SK-N-SH treated with all-trans-retinoic acid at 6 μM for 48 hours (cell line): Measurements from ENCODE around the gene UTS2B.

ENCODE experiments used
- ATAC-seq: fragments of 200-7000 bp; cut with Tn5 transposase; 3 replicates; pipeline ENCODE4 v1.9.1; 2020; ENCODE audit warnings: mild to moderate bottlenecking, moderate library complexity
- ARNTL ChIP-seq: fragments of 450-650 bp; formaldehyde crosslinking; IDR thresholded peaks from 2 replicates; pipeline ENCODE4 v1.5.0; 2020; ENCODE audit warnings: low read depth, mild to moderate bottlenecking, moderate library complexity, borderline replicate concordance
- BACH2 ChIP-seq: fragments of 250-450 bp; sonication (Bioruptor Pico); IDR thresholded peaks from 2 replicates; pipeline ENCODE4 v1.9.0; 2021; ENCODE audit warnings: mild to moderate bottlenecking, borderline replicate concordance
- CREB5 ChIP-seq: fragments of 250-450 bp; sonication (Bioruptor Pico); IDR thresholded peaks from 2 replicates; pipeline ENCODE4 v1.5.1; 2020; ENCODE audit warnings: low read depth, mild to moderate bottlenecking, moderate library complexity
- CSDC2 ChIP-seq: fragments of 250-450 bp; sonication (Bioruptor Pico); IDR thresholded peaks from 2 replicates; pipeline ENCODE4 v1.5.0; 2020; ENCODE audit warnings: mild to moderate bottlenecking, moderate library complexity
- CSRNP3 ChIP-seq: fragments of 250-450 bp; sonication (Bioruptor Pico); IDR thresholded peaks from 2 replicates; pipeline ENCODE4 v1.5.1; 2021; ENCODE audit warnings: mild to moderate bottlenecking, moderate library complexity
- ESRRG ChIP-seq: fragments of 250-450 bp; sonication (Bioruptor Pico); IDR thresholded peaks from 2 replicates; pipeline ENCODE4 v1.6.1; 2021; ENCODE audit warnings: mild to moderate bottlenecking
- GLIS3 ChIP-seq: fragments of 250-450 bp; sonication (Bioruptor Pico); IDR thresholded peaks from 2 replicates; pipeline ENCODE4 v1.5.0; 2020; ENCODE audit warnings: mild to moderate bottlenecking, moderate library complexity
- ISL1 ChIP-seq: fragments of 250-450 bp; sonication (Bioruptor Pico); IDR thresholded peaks from 2 replicates; pipeline ENCODE4 v2.1.2; 2022; ENCODE audit warnings: mild to moderate bottlenecking, moderate library complexity
- OSR1 ChIP-seq: fragments of 250-450 bp; sonication (Bioruptor Pico); IDR thresholded peaks from 2 replicates; pipeline ENCODE4 v1.8.0; 2022; ENCODE audit warnings: moderate library complexity, mild to moderate bottlenecking, inconsistent platforms
- POU6F1 ChIP-seq: fragments of 250-450 bp; sonication (Bioruptor Pico); IDR thresholded peaks from 2 replicates; pipeline ENCODE4 v1.8.0; 2021; ENCODE audit warnings: low read depth, mild to moderate bottlenecking, moderate library complexity, borderline replicate concordance
- PPARA ChIP-seq: fragments of 250-450 bp; sonication (Bioruptor Pico); IDR thresholded peaks from 2 replicates; pipeline ENCODE4 v1.5.0; 2020; ENCODE audit warnings: mild to moderate bottlenecking, borderline replicate concordance
- RARB ChIP-seq: fragments of 250-450 bp; sonication (Bioruptor Pico); IDR thresholded peaks from 2 replicates; pipeline ENCODE4 v1.8.0; 2021; ENCODE audit warnings: mild to moderate bottlenecking, moderate library complexity
- TCF4 ChIP-seq: fragments of 250-450 bp; sonication (Bioruptor Pico); IDR thresholded peaks from 2 replicates; pipeline ENCODE4 v1.8.0; 2021; ENCODE audit warnings: mild to moderate bottlenecking, moderate library complexity, borderline replicate concordance
- TOX ChIP-seq: fragments of 250-450 bp; sonication (Bioruptor Pico); IDR thresholded peaks from 2 replicates; pipeline ENCODE4 v1.8.0; 2021; ENCODE audit warnings: mild to moderate bottlenecking, moderate library complexity, borderline replicate concordance
- TSHZ2 ChIP-seq: fragments of 250-450 bp; sonication (Bioruptor Pico); IDR thresholded peaks from 2 replicates; pipeline ENCODE4 v1.5.0; 2020; ENCODE audit warnings: mild to moderate bottlenecking, moderate library complexity
- ZC3H10 ChIP-seq: fragments of 250-450 bp; sonication (Bioruptor Pico); IDR thresholded peaks from 2 replicates; pipeline ENCODE4 v1.5.1; 2021; ENCODE audit warnings: mild to moderate bottlenecking, moderate library complexity
- ZFP3 ChIP-seq: fragments of 250-450 bp; sonication (Bioruptor Pico); IDR thresholded peaks from 2 replicates; pipeline ENCODE4 v1.5.0; 2020; ENCODE audit warnings: mild to moderate bottlenecking, moderate library complexity
- ZFP30 ChIP-seq: fragments of 450-650 bp; formaldehyde crosslinking; IDR thresholded peaks from 2 replicates; pipeline ENCODE4 v1.5.0; 2022; ENCODE audit warnings: mild to moderate bottlenecking, moderate library complexity
- ZNF565 ChIP-seq: fragments of 450-650 bp; formaldehyde crosslinking; conservative IDR thresholded peaks from 2 replicates; pipeline ENCODE4 v1.5.0; 2020; ENCODE audit warnings: low read depth, mild to moderate bottlenecking, moderate library complexity
- ZNF70 ChIP-seq: fragments of 450-650 bp; formaldehyde crosslinking; IDR thresholded peaks from 2 replicates; pipeline ENCODE4 v1.5.0; 2020; ENCODE audit warnings: mild to moderate bottlenecking, moderate library complexity
- ZNF8 ChIP-seq: fragments of 450-650 bp; formaldehyde crosslinking; IDR thresholded peaks from 2 replicates; pipeline ENCODE4 v1.5.0; 2020; ENCODE audit warnings: mild to moderate bottlenecking, moderate library complexity

Gene UTS2B

GRCh38 chr3:191321019-191321767 is 9.1 kb downstream of the UTS2B start:
- ATAC-seq: no peak
- TF ChIP-seq POU6F1 (no peak), CSRNP3 (no peak), OSR1 (CRISPR knock-in tag) (no peak), TCF4 (CRISPR knock-in tag) (no peak), TSHZ2 (no peak), PPARA (CRISPR knock-in tag) (no peak), ISL1 (no peak), ZNF70 (CRISPR knock-in tag) (no peak), TOX (CRISPR knock-in tag) (no peak), ARNTL (CRISPR knock-in tag) (no peak), ZFP30 (CRISPR knock-in tag) (no peak), ZNF8 (no peak), RARB (CRISPR knock-in tag) (no peak), GLIS3 (CRISPR knock-in tag) (no peak), ZFP3 (CRISPR knock-in tag) (no peak), BACH2 (CRISPR knock-in tag) (no peak), ZNF565 (CRISPR knock-in tag) (no peak), ZC3H10 (CRISPR knock-in tag) (no peak), ESRRG (no peak)

- no peak for TF ChIP-seq ZFP30 (CRISPR knock-in tag)
- TF ChIP-seq PPARA (CRISPR knock-in tag): no peak
- no peak for TF ChIP-seq CSDC2 (CRISPR knock-in tag)
- TF ChIP-seq ARNTL (CRISPR knock-in tag): no peak
- TF ChIP-seq ZNF565 (CRISPR knock-in tag): no peak
- TF ChIP-seq ISL1: no peak
- no peak for TF ChIP-seq CREB5
- TF ChIP-seq ESRRG: no peak
- TF ChIP-seq RARB (CRISPR knock-in tag): no peak
- TF ChIP-seq ZNF70 (CRISPR knock-in tag): no peak
- TF ChIP-seq TSHZ2: no peak
- ATAC-seq: no peak
Observed at GRCh38 chr3:191320316-191320715, 10.0 kb downstream of the UTS2B start.
